Stimulated activated CD4-positive, alpha-beta T cell treated with anti-CD3 and anti-CD28 coated beads, TNF-alpha, amount 100 ng/mL, for 48 hours (primary cell): ENCODE data around the gene GC.
"Not testable (repeated sequence)": the region's sequence is repeated elsewhere in the genome, so short reads cannot be mapped to it uniquely, and the experiment has no call there.

Experiments used
- DNase-seq, 3 donors: peaks; one replicate each; pipeline ENCODE4 v3.0.0-alpha.2; 2020; ENCODE audit warnings: low read depth in 3 of 3

GC gene

GRCh38 chr4:71768123-71768522 lies 15.8 kb downstream of the GC start:
- no peak for DNase-seq

GRCh38 chr4:71765821-71766383 lies 18.0 kb downstream of the GC start:
- DNase-seq: no peak

- no peak for DNase-seq
Measured at GRCh38 chr4:71765350-71765749, 18.5 kb downstream of the GC start.

- DNase-seq: no peak
Measured at GRCh38 chr4:71752383-71753042, 31.4 kb downstream of the GC start.

GRCh38 chr4:71749008-71749594 lies 34.8 kb downstream of the GC start:
- DNase-seq: no peak

- no peak for DNase-seq
Measured at GRCh38 chr4:71746379-71746778, 37.5 kb downstream of the GC start.

- not testable (repeated sequence) for DNase-seq
Measured at GRCh38 chr4:71738782-71739181, 45.1 kb downstream of the GC start.

- no peak for DNase-seq
Measured at GRCh38 chr4:71732706-71733105, 51.2 kb downstream of the GC start.

GRCh38 chr4:71732066-71732465 lies 51.8 kb downstream of the GC start:
- DNase-seq: no peak

- no peak for DNase-seq
Measured at GRCh38 chr4:71729856-71730255, 54.0 kb downstream of the GC start.

- DNase-seq: no peak
Measured at GRCh38 chr4:71713611-71714203, 70.2 kb downstream of the GC start.

- no peak for DNase-seq
Measured at GRCh38 chr4:71711985-71712348, 71.9 kb downstream of the GC start.

- no peak for DNase-seq
Measured at GRCh38 chr4:71711044-71711984, 72.6 kb downstream of the GC start.

- no peak for DNase-seq
Measured at GRCh38 chr4:71709961-71710360, 73.9 kb downstream of the GC start.

GRCh38 chr4:71698141-71698540 lies 85.7 kb downstream of the GC start:
- no peak for DNase-seq

- no peak for DNase-seq
Measured at GRCh38 chr4:71697031-71697430, 86.8 kb downstream of the GC start.

- no peak for DNase-seq
Measured at GRCh38 chr4:71694961-71695360, 88.9 kb downstream of the GC start.

GRCh38 chr4:71692963-71693362 lies 90.9 kb downstream of the GC start:
- no peak for DNase-seq

GRCh38 chr4:71692198-71692597 lies 91.7 kb downstream of the GC start:
- DNase-seq: no peak
